Stimulated activated CD4-positive, alpha-beta T cell treated with anti-CD3 and anti-CD28 coated beads, Interleukin-15, amount 100 ng/mL, for 24 hours (primary cell): Measurements from ENCODE around the gene INTS15.
A peak's percentile ranks its signal among the peaks of the same experiment; 100 is the strongest.

Source experiments
- DNase-seq: peaks from one replicate; pipeline ENCODE4 v3.0.0-alpha.2; 2020

INTS15 gene

GRCh38 chr7:6589829-6590644, at the start of gene INTS15:
Gene INTS15, plus strand, starts transcription at chr7:6590021. Its CDS starts 263 bp downstream, at chr7:6590284.
- DNase-seq = peak; percentile 86

DNA sequence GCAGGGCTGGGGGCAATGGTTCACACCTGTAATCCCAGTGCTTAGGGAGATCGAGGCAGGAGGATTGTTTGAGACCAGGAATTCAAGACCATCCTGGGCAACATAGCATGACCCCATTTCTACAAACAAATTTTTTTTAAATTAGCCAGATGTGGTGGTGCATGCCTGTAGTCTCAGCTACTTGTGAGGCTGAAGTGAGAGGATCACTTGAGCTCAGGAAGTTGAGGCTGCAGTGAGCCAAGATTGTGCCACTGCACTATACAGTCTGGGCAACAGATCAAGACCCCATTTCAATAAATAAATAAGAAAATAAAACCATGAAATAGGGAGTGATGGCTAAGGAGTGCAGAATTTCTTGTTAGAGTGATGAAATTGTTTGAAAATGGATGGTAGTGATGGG, 47.5 kb upstream of the INTS15 start:
- no peak for DNase-seq

- DNase-seq = no peak
These were observed 44.3 kb upstream of the INTS15 start for GRCh38 chr7:6545398-6546126.

DNA sequence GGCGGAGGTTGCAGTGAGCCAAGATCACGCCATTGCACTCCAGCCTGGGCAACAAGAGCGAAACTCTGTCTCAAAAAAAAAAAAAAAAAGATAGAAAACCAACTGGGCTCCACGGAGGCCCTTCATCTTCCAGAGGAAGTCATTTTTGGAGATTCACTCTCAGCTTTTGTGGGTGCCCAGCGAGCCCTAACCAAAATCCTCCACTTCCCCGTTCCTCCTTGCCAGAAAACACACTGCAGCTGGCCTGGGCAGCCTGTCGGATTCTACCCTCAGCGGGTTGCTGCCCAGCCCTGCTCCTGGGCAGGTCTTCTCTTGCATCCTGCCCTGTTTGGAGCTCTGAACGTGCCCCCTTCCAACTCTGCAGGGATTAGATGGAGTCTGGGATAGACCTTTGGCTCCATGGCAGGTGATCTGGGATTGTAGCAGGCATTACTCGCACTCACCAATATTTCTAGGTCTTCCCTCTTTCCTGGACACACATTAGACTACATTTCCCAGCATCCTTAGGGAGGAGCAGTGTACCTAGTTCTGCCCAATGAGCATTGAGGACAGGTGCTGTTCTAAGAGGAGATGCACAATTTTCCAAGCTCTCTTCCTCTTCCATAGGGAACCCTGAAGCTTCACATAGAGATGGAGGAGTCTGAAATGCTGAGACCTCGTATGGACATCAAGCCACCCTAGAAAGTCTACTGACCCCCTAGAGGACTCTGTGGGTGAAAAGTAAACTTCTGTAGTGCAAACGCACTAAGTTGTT, 43.1 kb upstream of the INTS15 start:
- no peak for DNase-seq

- no peak for DNase-seq
These were observed 42.4 kb upstream of the INTS15 start for GRCh38 chr7:6547400-6547799.

- no peak for DNase-seq
These were observed 38.8 kb upstream of the INTS15 start, which contains the start of gene GRID2IP for GRCh38 chr7:6551016-6551511. Gene GRID2IP, minus strand, starts transcription at chr7:6551461. Its CDS starts 25 bp downstream, at chr7:6551436.

DNA sequence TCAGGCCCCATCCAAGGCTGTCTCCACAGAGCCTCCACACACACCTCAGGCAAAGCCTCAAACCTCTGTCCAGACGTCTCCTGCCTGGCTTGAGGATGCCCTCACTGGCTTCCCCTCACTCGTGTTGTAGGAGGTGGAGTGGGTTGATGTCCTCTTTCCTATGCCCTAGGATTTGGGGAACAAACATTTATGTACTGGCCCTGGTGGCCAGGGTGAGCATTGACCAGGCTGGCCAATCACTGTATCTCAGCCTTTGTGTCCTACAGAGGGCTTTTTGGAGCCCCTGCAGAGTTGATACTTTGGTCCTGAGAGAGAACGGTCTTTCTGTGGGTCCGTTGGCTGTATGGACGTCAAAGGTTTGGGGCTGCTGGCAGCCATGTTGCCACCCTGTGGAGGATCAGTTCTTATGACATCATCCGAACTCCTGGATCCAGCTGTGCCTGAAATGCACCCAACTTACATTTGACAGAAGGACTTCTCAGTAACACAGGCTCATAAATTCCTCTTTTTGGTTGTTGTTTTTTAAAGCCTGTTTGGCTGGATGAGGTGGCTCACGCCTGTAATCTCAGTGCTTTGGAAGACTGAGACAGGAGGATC, 36.3 kb upstream of the INTS15 start:
- DNase-seq = no peak

DNA sequence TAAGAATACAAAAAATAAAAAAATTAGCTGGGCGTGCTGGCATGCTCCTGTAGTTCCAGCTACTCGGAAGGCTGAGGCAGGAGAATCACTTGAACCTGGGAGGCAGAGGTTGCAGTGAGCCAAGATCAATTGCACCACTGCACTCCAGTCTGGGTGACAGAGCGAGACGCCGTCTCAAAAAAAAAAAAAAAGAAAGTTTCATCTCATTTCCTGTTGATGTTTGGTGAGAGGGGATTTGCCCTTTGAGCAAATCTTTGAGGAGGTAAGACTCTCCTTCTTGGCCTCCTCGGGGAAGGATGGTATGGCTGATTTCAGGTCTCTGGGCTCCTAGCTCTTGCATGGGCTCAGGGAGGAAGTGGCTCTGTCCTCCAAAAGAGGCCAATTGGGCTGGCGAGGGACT, 35.0 kb upstream of the INTS15 start:
- no peak for DNase-seq

DNA sequence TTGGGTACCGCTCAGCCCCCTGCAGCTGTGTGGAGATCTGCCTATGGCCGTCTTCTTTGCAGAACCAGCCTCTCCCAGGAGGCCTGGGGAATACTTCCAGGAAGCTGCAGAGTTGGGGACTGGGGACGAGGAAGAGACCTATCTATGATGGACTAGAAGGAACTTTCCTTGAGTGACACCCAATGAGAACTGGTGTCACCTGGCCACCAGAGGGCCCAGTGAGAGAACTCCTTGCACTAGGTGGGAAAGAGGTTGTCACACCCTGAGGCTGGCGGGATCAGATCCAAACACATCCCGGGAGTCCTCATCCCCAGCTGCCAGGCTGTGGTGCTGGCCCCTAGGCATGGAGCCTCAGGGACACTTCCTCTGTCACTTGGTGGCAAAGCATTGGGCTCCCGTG, 33.6 kb upstream of the INTS15 start:
- DNase-seq = no peak

- DNase-seq = peak; percentile 29
These were observed 31.0 kb upstream of the INTS15 start for GRCh38 chr7:6558837-6559236.

DNA sequence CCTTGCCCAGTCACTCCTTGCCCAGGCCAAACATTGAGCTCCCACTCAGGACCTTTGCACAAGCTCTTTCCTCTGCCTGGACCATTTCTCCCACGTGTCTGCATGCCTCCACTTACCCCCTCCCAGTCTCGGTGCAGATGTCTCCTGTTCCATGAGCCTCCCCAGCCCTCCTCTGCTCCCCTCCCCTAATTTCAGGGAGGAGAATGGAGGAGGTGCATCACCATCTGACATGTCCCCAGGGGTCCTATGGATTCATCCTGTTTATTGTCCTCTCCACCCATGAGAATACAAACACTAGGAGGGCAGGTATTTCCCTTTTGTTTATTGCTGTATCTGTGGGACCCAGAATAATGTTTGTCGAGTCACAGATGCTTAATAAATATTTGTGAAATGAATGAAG, 29.9 kb upstream of the INTS15 start:
- DNase-seq = no peak

DNA sequence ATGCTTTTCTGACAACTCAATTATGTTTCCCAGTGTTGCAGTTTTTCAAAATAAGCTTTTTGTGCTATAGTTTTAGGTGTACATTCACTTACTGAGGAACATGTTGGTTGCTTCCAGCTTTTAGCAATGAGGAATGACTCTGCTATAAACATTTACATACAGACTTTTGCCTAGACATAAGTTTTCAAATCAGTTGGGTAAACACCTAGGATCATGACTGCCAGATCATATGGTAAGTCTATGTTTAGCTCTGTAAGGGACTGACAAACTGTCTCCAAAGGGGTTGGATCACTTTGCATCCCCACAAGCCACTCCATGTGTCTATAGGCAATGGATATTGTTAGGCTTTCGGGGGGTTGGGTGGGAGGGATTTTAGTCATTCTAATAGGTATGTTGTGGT, 27.7 kb upstream of the INTS15 start:
- DNase-seq = no peak

GRCh38 chr7:6563936-6564770, 25.7 kb upstream of the INTS15 start:
- no peak for DNase-seq

- DNase-seq = no peak
These were observed 24.2 kb upstream of the INTS15 start for GRCh38 chr7:6565655-6566054.

DNA sequence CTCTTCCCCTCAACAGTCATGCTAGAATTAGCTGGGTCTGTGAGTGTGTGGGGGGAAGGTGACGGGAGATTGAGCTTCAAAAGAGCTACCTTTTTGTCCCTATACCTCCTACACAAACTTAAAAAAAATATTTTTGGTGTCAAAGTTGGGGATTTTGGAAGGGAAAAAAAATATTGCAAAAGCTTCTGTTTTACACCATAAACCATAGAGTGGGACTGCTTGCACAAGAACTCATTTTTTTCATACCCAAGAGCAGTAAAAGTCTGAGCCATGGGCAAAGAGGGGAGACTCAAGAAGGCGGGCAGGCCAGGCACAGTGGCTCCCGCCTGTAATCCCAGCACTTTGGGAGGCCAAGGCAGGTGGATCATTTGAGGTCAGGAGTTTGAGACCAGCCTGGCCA, 21.9 kb upstream of the INTS15 start:
- no peak for DNase-seq

- DNase-seq = no peak
These were observed 18.6 kb upstream of the INTS15 start for GRCh38 chr7:6571160-6571779.

DNA sequence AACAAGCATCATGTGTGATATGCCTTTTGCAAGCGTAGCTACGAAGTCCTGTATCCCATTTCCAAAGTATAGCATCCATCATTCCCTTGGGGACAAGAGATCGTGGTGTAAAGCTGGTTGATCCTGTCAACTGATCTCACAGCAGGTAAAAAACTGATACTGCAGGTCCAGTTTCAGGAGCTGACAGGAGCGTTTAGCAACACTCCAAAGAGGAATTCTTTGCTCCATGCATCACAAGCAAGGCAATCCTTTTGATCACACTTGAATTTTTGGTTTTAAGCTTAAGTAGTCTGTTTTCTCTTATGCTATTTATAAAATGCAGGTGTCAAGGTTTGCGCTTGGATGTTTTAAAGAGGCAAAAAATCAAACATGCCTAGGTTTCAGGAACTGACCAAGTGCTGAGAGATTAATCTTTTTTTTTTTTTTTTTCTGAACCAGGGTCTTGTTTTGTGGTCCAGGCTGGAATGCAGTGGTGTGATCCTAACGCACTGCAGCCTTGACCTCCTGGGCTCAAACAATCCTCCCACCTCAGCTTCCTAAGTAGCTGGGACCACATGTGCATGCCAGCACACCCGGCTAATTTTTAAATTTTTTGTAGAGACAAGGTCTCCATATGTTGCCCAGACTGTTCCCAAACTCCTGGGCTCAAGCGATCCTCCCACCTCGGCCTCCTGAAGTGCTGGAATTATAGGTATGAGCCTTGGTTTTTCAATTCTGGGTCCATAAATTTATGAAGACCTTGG, 14.4 kb upstream of the INTS15 start:
- no peak for DNase-seq

DNA sequence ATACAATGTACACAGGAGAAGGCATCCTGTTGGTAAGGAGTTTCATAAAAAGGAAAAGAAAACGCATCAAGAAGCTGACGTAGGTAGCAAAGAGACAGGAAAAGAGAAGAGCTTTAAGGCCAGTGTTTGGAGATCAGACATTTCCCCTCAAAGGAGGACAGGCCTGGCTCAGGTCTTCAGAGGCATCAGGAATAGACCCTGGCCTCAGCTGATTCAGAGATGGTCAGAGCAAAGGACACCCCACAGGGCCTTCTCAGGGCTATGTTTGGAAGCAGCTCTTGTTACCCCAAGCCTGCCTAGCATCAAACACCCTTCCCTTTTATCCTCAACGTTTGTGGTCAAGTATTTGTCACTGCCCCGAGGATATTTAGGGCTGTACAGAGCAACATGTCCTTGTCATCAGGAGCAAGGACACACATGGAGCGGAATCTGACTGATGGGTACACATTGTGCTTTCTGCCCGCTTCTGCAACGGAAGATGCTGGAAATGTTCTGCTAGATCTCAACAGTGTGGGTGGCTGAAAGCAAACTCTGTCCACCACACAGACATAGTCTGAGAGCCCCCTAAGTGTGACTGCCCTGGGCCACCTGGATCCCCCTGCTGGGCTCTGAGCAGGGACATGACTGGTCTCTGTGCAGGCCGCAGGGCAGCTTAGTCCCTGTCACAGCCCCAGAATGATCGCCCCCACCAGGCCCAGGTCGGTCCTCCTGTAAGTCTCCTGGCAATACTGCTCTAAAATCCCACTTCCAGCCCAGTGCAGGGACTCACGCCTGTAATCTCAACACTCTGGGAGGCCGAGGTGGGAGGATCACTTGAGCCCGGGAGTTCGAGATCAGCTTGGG, 13.6 kb upstream of the INTS15 start:
- DNase-seq = peak; percentile 19

- peak; percentile 28 for DNase-seq
These were observed 12.9 kb upstream of the INTS15 start for GRCh38 chr7:6576867-6577368.
